Measurements from ENCODE around the gene CLK3.

DNA sequence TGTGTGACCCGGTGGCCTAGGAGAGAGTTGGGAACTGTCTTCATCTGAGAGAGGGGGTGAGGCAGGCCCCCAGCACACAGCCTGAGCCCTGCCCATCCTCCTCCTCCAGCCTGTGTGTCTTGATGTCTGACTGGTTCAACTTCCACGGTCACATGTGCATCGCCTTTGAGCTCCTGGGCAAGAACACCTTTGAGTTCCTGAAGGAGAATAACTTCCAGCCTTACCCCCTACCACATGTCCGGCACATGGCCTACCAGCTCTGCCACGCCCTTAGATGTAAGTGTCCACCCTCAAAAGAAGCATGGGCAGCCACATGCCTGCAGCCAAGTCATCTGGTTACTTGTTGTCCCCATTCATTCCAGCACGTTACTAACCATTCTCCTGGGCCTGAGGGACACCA is 10.1 kb downstream of the CLK3 start:
- TF ChIP-seq, protein P1, sequence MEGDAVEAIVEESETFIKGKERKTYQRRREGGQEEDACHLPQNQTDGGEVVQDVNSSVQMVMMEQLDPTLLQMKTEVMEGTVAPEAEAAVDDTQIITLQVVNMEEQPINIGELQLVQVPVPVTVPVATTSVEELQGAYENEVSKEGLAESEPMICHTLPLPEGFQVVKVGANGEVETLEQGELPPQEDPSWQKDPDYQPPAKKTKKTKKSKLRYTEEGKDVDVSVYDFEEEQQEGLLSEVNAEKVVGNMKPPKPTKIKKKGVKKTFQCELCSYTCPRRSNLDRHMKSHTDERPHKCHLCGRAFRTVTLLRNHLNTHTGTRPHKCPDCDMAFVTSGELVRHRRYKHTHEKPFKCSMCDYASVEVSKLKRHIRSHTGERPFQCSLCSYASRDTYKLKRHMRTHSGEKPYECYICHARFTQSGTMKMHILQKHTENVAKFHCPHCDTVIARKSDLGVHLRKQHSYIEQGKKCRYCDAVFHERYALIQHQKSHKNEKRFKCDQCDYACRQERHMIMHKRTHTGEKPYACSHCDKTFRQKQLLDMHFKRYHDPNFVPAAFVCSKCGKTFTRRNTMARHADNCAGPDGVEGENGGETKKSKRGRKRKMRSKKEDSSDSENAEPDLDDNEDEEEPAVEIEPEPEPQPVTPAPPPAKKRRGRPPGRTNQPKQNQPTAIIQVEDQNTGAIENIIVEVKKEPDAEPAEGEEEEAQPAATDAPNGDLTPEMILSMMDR (IDR thresholded peaks at IDR 0.05), result no peak
- TF ChIP-seq POLR2A (IDR thresholded peaks at IDR 0.05), result no peak

Data from esophagus squamous epithelium (tissue), 4 donors.